Naive thymus-derived CD8-positive, alpha-beta T cell (primary cell): Measurements from ENCODE around the gene APBA1. TPM values are rescaled to one million over a fixed set of nuclear protein-coding genes. Genes with fewer than 3 reads are reported as not detected.

Experiments used
- ATAC-seq, 2 donors: fragments of 150-1000 bp; cut with Tn5 transposase in 1 of 2; sonication (Bioruptor Pico), chemical (Tn5 transposase) in 1 of 2; 1 replicate in 1 of 2; 2 replicates in 1 of 2; pipeline ENCODE4 v1.10.0; 2021; ENCODE audit warnings: mild to moderate bottlenecking in 2 of 2, moderate library complexity in 2 of 2
- POLR2A ChIA-PET: fragments of 350-600 bp; sonication (Branson Sonifier 250); formaldehyde crosslinking; loops from one replicate; lab custom pipeline; 2021; ENCODE audit warnings: antibody characterized with exemption; lab: Charles Lee
- DNase-seq, 10 donors: peaks; one replicate each; pipeline versions ENCODE4 v3.0.0 to v3.0.0-alpha.2; 2020 to 2022
- H3K27ac Mint-ChIP-seq, 10 donors: one replicate each; pipeline ENCODE4 v1.8.0; 2020 to 2022; ENCODE audit warnings: mild to moderate bottlenecking in 10 of 10, mixed read lengths in 10 of 10, moderate library complexity in 4 of 10, inconsistent platforms in 1 of 10
- H3K27me3 Mint-ChIP-seq, 5 donors: one replicate each; pipeline ENCODE4 v1.8.0; 2021 to 2022; ENCODE audit warnings: mixed read lengths in 5 of 5
- H3K36me3 Mint-ChIP-seq, 3 donors: one replicate each; pipeline ENCODE4 v1.8.0; 2020 to 2022; ENCODE audit warnings: mixed read lengths in 3 of 3, mild to moderate bottlenecking in 2 of 3, inconsistent platforms in 1 of 3
- H3K4me1 Mint-ChIP-seq, 4 donors: one replicate each; pipeline ENCODE4 v1.8.0; 2021 to 2022; ENCODE audit warnings: mixed read lengths in 4 of 4
- H3K4me3 Mint-ChIP-seq, 10 donors: one replicate each; pipeline ENCODE4 v1.8.0; 2020 to 2022; ENCODE audit warnings: mild to moderate bottlenecking in 10 of 10, mixed read lengths in 10 of 10, moderate library complexity in 6 of 10, inconsistent platforms in 1 of 10
- H3K9me3 Mint-ChIP-seq, 9 donors: one replicate each; pipeline ENCODE4 v1.8.0; 2020 to 2022; ENCODE audit warnings: mixed read lengths in 9 of 9, mild to moderate bottlenecking in 3 of 9, inconsistent platforms in 1 of 9, moderate library complexity in 1 of 9
- polyA plus RNA-seq, 3 donors: library from polyadenylated mRNA; unstranded; fragments of 300-500 nt; fragmentation: Illumina TruSeq; gene quantifications; one replicate each; pipeline ENCODE4 v1.2.3, GENCODE V29; 2021
- total RNA-seq, 8 experiments: library from RNA in 2 of 8; stranded (reverse) in 2 of 8; gene quantifications; one replicate each; pipeline ENCODE4 v1.2.3 and lab custom pipeline; 2021 to 2026

The APBA1 gene
- total RNA-seq (1 to 10 TPM in 1 of 2 experiments, under 1 TPM in 1; 0.49 to 1.2 TPM), polyA plus RNA-seq (under 1 TPM in 1 of 3 donors, not detected in 2; 0.03 TPM), total RNA-seq (lab: John Stamatoyannopoulos, UW) (0 to 1.5 (median 0.76) reads per million in 6 experiments)

- no peaks in the 10 kb centered on the region for H3K36me3 Mint-ChIP-seq
- DNase-seq (peak in 9 of 10 donors; percentile 21 to 63 (median 49)), ATAC-seq (peak; percentile 55 to 68)
- H3K4me1 Mint-ChIP-seq: peaks cover 5 to 22% (median 14%) of the 10 kb centered on the region in 4 donors
- POLR2A ChIA-PET: interaction anchor here (2.6 kb wide), 1 partner anchor 87 kb away, joined by 15 read pairs; the partner anchor contains the start of gene PTAR1
- H3K4me3 Mint-ChIP-seq: peak within 1 kb of the TSS; percentile 80 to 91 (median 85)
- peaks cover 0 to 17% (median 4%) of the 10 kb centered on the region in 5 donors for H3K27me3 Mint-ChIP-seq
- H3K9me3 Mint-ChIP-seq: no peaks in the 10 kb centered on the region
- H3K27ac Mint-ChIP-seq: peak within 1 kb of the TSS in 8 of 10 donors; percentile 11 to 75 (median 36)
Measured at GRCh38 chr9:69671879-69672595, at the start of gene APBA1. TSS of gene APBA1 (minus strand) at chr9:69672371.

- Mint-ChIP-seq H3K4me1 (no peaks in the 10 kb centered on the region), H3K36me3 (peaks cover 17 to 79% (median 60%) of the 10 kb centered on the region in 3 donors), H3K9me3 (no peaks in the 10 kb centered on the region), H3K4me3 (no peak overlapping the region), H3K27me3 (no peaks in the 10 kb centered on the region), H3K27ac (peak overlapping the region in 1 of 10 donors; percentile 3)
- POLR2A ChIA-PET: no interaction called here
- DNase-seq: no peak
- no peak for ATAC-seq
Measured at GRCh38 chr9:69719983-69720382, 47.8 kb upstream of the APBA1 start.

DNA sequence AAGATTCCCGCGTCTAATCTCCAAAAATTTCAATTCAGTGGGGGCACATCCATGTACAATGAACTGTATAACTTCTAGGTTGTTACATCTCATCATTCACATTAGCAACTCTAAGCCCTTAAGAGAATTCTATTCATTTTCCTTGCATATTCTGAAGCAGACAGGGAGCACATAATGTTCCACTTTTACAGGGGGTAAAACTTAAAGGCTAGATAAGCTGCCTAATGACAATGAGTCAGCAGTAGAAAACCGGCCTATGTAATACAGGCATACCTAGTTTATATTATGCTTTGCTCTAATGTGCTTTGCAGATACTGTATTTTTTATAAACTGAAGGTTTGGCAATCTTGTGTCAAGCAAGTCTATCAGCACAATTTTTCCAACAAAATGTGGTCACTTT lies 47.2 kb upstream of the APBA1 start:
- DNase-seq: no peak
- peaks cover 17 to 77% (median 58%) of the 10 kb centered on the region in 3 donors for H3K36me3 Mint-ChIP-seq
- no peaks in the 10 kb centered on the region for H3K4me1 Mint-ChIP-seq
- H3K9me3 Mint-ChIP-seq: no peaks in the 10 kb centered on the region
- no peak overlapping the region for H3K27ac Mint-ChIP-seq
- POLR2A ChIA-PET: no interaction called here
- no peak overlapping the region for H3K4me3 Mint-ChIP-seq
- no peak for ATAC-seq
- no peaks in the 10 kb centered on the region for H3K27me3 Mint-ChIP-seq

DNA sequence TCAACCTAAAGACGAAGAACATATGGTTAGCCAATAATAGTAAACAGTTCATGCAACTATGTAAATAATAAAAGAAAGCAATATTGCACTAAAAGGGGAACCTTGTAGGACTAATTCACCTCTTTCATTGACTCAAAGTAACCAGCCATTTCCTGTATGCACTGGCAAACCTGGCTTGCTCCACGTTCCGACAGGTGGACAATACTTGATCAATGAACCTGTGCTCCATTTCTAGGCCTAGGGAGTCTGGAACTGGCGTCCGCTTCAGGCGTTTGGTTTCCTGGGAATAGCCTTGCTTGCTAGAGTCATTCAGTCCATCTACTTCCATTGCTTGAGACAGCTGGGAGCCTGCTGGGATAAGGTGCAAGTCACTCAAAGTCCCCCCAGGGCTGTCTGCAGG lies 46.0 kb upstream of the APBA1 start:
- Mint-ChIP-seq H3K27ac (peak overlapping the region in 1 of 10 donors; percentile 71), H3K9me3 (no peaks in the 10 kb centered on the region), H3K27me3 (no peaks in the 10 kb centered on the region), H3K4me3 (no peak overlapping the region), H3K36me3 (peaks cover 17 to 76% (median 59%) of the 10 kb centered on the region in 3 donors), H3K4me1 (no peaks in the 10 kb centered on the region)
- POLR2A ChIA-PET: no interaction called here
- ATAC-seq (no peak), DNase-seq (no peak)

DNA sequence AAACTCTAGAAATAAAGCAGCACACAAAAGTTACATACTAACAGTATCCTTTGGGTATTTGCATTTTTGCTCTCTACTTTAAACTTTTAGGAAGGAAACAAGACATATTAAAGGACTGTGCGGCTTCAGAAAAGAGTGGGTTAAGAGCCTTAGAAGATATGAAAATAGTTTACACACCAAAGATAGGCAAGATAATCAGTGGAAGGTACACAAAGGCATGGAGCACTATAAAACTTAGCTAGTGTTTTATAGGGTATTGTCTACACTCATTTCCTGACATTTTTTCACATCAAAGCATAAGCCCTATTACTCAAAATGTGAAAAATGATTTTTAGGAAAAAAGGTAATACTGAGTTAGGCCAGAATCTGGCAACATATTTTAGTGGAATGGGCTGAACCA lies 43.7 kb upstream of the APBA1 start:
- Mint-ChIP-seq H3K9me3 (no peaks in the 10 kb centered on the region), H3K36me3 (peaks cover 11 to 73% (median 54%) of the 10 kb centered on the region in 3 donors), H3K27me3 (no peaks in the 10 kb centered on the region), H3K4me3 (no peak overlapping the region), H3K4me1 (no peaks in the 10 kb centered on the region), H3K27ac (no peak overlapping the region)
- POLR2A ChIA-PET: no interaction called here
- ATAC-seq (no peak), DNase-seq (no peak)

- POLR2A ChIA-PET: no interaction called here
- no peaks in the 10 kb centered on the region for H3K4me1 Mint-ChIP-seq
- no peaks in the 10 kb centered on the region for H3K9me3 Mint-ChIP-seq
- H3K36me3 Mint-ChIP-seq: peaks cover 11 to 66% (median 49%) of the 10 kb centered on the region in 3 donors
- no peak for DNase-seq
- no peak overlapping the region for H3K4me3 Mint-ChIP-seq
- H3K27ac Mint-ChIP-seq: no peak overlapping the region
- ATAC-seq: no peak
- no peaks in the 10 kb centered on the region for H3K27me3 Mint-ChIP-seq
Measured at GRCh38 chr9:69715096-69715495, 42.9 kb upstream of the APBA1 start.

- peaks cover 21 to 82% (median 39%) of the 10 kb centered on the region in 9 donors for H3K9me3 Mint-ChIP-seq
- POLR2A ChIA-PET: no interaction called here
- peaks cover 0 to 38% (median 15%) of the 10 kb centered on the region in 3 donors for H3K36me3 Mint-ChIP-seq
- no peaks in the 10 kb centered on the region for H3K4me1 Mint-ChIP-seq
- H3K27me3 Mint-ChIP-seq: peaks cover 3 to 10% (median 5%) of the 10 kb centered on the region in 5 donors
- no peak overlapping the region for H3K27ac Mint-ChIP-seq
- DNase-seq (no peak), ATAC-seq (no peak)
- no peak overlapping the region for H3K4me3 Mint-ChIP-seq
Measured at GRCh38 chr9:69697475-69697874, 25.3 kb upstream of the APBA1 start.

DNA sequence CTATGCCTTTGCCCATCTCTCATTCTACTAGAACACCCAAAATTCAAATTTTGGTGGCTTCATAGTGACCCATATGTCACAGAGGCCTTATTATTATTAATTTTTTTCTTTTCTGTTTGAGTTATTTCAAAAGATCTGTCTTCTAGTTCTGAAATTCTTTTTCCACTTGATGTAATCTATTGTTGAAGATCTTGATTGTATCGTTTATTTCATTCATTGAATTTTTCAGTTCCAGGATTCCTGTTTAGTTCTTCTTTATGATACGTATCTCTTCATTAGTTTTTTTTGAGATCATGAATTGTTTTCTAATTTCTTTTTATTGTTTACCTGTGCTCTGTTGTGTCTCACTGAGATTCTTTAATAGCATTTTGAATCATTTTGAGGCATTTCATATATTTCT lies 24.6 kb upstream of the APBA1 start:
- no peak for DNase-seq

GRCh38 chr9:69689991-69690538 lies 17.9 kb upstream of the APBA1 start:
- H3K4me1 Mint-ChIP-seq: no peaks in the 10 kb centered on the region
- peaks cover 0 to 5% (median 3%) of the 10 kb centered on the region in 5 donors for H3K27me3 Mint-ChIP-seq
- peaks cover 0 to 6% (median 0%) of the 10 kb centered on the region in 3 donors for H3K36me3 Mint-ChIP-seq
- H3K27ac Mint-ChIP-seq: no peak overlapping the region
- ATAC-seq (no peak), DNase-seq (no peak)
- H3K9me3 Mint-ChIP-seq: peaks cover under 1 to 21% (median 3%) of the 10 kb centered on the region in 9 donors
- no peak overlapping the region for H3K4me3 Mint-ChIP-seq
- POLR2A ChIA-PET: interaction anchor here (0.5 kb wide), 1 partner anchor 734 kb away, joined by 3 read pairs; no protein-coding TSS in a partner anchor

More for the DNA sequence above, 24.6 kb upstream of the APBA1 start:
- Mint-ChIP-seq H3K9me3 (peaks cover 19 to 76% (median 39%) of the 10 kb centered on the region in 9 donors), H3K4me3 (no peak overlapping the region), H3K36me3 (peaks cover 0 to 36% (median 15%) of the 10 kb centered on the region in 3 donors), H3K27me3 (peaks cover 3 to 10% (median 5%) of the 10 kb centered on the region in 5 donors), H3K27ac (no peak overlapping the region), H3K4me1 (no peaks in the 10 kb centered on the region)
- ATAC-seq: no peak
- POLR2A ChIA-PET: no interaction called here

DNA sequence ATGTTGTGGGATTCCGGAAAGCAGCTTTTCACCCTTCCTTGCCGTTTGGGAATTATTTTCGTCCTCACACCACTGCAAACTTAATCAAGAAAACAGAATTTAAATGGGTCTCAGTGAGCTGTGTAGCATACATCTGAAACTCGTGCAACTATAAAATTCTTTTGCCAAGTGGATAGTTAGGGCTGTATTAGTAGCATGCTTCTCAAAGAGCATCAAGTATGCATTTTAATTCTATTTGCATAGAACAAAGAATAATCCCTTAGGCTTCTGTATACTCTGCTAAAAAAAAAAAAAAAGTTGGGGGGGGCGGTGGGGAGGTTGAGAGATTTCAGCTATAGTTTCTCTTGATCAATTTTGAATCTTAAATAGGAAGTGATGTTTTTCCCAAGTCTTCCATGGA lies 11.8 kb upstream of the APBA1 start:
- H3K27me3 Mint-ChIP-seq: peaks cover 0 to 9% (median 3%) of the 10 kb centered on the region in 5 donors
- ATAC-seq (no peak), DNase-seq (no peak)
- POLR2A ChIA-PET: no interaction called here
- H3K36me3 Mint-ChIP-seq: no peaks in the 10 kb centered on the region
- no peak overlapping the region for H3K4me3 Mint-ChIP-seq
- H3K9me3 Mint-ChIP-seq: no peaks in the 10 kb centered on the region
- H3K27ac Mint-ChIP-seq: no peak overlapping the region
- H3K4me1 Mint-ChIP-seq: no peaks in the 10 kb centered on the region

- POLR2A ChIA-PET: interaction anchor here (0.7 kb wide), 1 partner anchor 821 kb away, joined by 3 read pairs; no protein-coding TSS in a partner anchor
- Mint-ChIP-seq H3K27me3 (peaks cover 0 to 9% (median 5%) of the 10 kb centered on the region in 5 donors), H3K4me3 (no peak overlapping the region), H3K27ac (no peak overlapping the region), H3K9me3 (peaks cover 0 to 2% (median 0%) of the 10 kb centered on the region in 9 donors), H3K36me3 (no peaks in the 10 kb centered on the region), H3K4me1 (peaks cover 0 to 8% (median 5%) of the 10 kb centered on the region in 4 donors)
- no peak for ATAC-seq
- no peak for DNase-seq
Measured at GRCh38 chr9:69678843-69679538, 6.8 kb upstream of the APBA1 start.

GRCh38 chr9:69677931-69678330 lies 5.8 kb upstream of the APBA1 start:
- no peak overlapping the region for H3K4me3 Mint-ChIP-seq
- peaks cover 0 to 7% (median 5%) of the 10 kb centered on the region in 5 donors for H3K27me3 Mint-ChIP-seq
- no peaks in the 10 kb centered on the region for H3K36me3 Mint-ChIP-seq
- POLR2A ChIA-PET: no interaction called here
- H3K4me1 Mint-ChIP-seq: peaks cover 0 to 15% (median 7%) of the 10 kb centered on the region in 4 donors
- no peak for ATAC-seq
- H3K27ac Mint-ChIP-seq: no peak overlapping the region
- no peak for DNase-seq
- peaks cover 0 to 2% (median 0%) of the 10 kb centered on the region in 9 donors for H3K9me3 Mint-ChIP-seq
